Nephron (organoid): ENCODE measurements around the gene MS4A2.

Experiments used
- H3K27ac Mint-ChIP-seq, 3 experiments: 2 replicates each; pipeline ENCODE4 v1.8.0; 2020; ENCODE audit warnings: mixed read lengths in 3 of 3, mild to moderate bottlenecking in 2 of 3, moderate library complexity in 1 of 3
- H3K27me3 Mint-ChIP-seq: 2 replicates; pipeline ENCODE4 v1.8.0; 2021; ENCODE audit warnings: low read depth, mild to moderate bottlenecking, moderate library complexity, mixed read lengths
- H3K36me3 Mint-ChIP-seq: 2 replicates; pipeline ENCODE4 v1.8.0; 2020; ENCODE audit warnings: low read depth, mixed read lengths
- H3K4me1 Mint-ChIP-seq: 2 replicates; pipeline ENCODE4 v1.8.0; 2020; ENCODE audit warnings: mixed read lengths
- H3K4me3 Mint-ChIP-seq, 3 experiments: 2 replicates each; pipeline ENCODE4 v1.8.0; 2020; ENCODE audit warnings: mild to moderate bottlenecking in 3 of 3, mixed read lengths in 3 of 3, moderate library complexity in 2 of 3
- H3K9me3 Mint-ChIP-seq: 2 replicates; pipeline ENCODE4 v1.8.0; 2020; ENCODE audit warnings: mixed read lengths
- TF ChIP-seq, protein P1 (sequence below), 3 experiments: fragments of 200-600 bp; sonication (generic); IDR thresholded peaks; one replicate each; pipeline ENCODE4 v1.5.0; 2021; ENCODE audit warnings: antibody characterized with exemption in 3 of 3; ENCODE audit not compliant: unreplicated experiment in 3 of 3

Gene MS4A2

DNA sequence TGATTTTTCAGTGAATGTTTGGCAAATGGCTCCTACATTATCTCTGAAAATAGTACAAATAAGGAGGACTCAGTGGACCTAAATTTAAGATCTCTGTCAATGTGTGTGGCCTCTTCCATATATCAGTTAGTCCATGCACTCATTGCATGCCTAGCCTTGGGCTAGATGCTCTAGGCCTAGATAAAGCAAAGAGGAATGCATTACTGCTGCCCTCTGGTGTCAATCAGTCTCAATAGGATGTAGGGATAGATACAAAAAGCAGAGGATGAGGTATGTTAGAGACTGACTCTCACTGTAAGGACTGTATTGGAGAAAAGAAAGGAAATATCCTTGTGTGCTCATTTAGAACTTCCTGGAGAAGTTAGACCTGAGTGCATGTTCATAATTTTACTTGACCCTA, 42.0 kb downstream of the MS4A2 start:
- Mint-ChIP-seq H3K36me3 (no peaks in the 10 kb centered on the region), H3K4me1 (peaks cover 4% of the 10 kb centered on the region), H3K27me3 (no peaks in the 10 kb centered on the region), H3K9me3 (peaks cover 7% of the 10 kb centered on the region), H3K27ac (peak overlapping the region in 1 of 3 experiments; percentile 47), H3K4me3 (no peak overlapping the region)
- TF ChIP-seq, protein P1, sequence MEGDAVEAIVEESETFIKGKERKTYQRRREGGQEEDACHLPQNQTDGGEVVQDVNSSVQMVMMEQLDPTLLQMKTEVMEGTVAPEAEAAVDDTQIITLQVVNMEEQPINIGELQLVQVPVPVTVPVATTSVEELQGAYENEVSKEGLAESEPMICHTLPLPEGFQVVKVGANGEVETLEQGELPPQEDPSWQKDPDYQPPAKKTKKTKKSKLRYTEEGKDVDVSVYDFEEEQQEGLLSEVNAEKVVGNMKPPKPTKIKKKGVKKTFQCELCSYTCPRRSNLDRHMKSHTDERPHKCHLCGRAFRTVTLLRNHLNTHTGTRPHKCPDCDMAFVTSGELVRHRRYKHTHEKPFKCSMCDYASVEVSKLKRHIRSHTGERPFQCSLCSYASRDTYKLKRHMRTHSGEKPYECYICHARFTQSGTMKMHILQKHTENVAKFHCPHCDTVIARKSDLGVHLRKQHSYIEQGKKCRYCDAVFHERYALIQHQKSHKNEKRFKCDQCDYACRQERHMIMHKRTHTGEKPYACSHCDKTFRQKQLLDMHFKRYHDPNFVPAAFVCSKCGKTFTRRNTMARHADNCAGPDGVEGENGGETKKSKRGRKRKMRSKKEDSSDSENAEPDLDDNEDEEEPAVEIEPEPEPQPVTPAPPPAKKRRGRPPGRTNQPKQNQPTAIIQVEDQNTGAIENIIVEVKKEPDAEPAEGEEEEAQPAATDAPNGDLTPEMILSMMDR (IDR thresholded peaks at IDR 0.05; ENCODE audit: unreplicated experiment in 3 of 3): peak; percentile 42 to 50 (median 47)

DNA sequence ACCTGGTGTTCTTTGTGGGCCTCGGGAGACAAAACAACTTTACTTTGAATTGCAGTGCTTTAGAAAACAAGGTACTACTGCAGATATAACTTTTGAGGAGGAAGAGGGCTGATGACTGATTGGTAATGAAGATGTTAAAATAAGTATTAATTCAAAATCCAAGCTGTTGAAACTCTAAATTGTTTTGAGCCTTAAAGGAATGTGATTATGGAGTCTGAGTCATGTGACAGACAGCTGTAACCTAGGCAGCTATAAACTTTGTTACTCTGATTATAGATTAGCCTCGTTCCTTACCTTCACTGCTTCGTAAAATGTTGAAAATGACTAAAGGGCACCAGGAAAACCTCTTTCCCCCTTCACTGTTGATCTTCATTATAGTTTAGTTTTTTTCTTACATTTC, 43.4 kb downstream of the MS4A2 start:
- Mint-ChIP-seq H3K9me3 (peaks cover 7% of the 10 kb centered on the region), H3K27me3 (no peaks in the 10 kb centered on the region), H3K27ac (no peak overlapping the region), H3K36me3 (no peaks in the 10 kb centered on the region), H3K4me3 (no peak overlapping the region), H3K4me1 (peaks cover 4% of the 10 kb centered on the region)
- TF ChIP-seq, protein P1 (IDR thresholded peaks at IDR 0.05; ENCODE audit: unreplicated experiment in 3 of 3): no peak

GRCh38 chr11:60133917-60134316, 45.5 kb downstream of the MS4A2 start:
- Mint-ChIP-seq H3K9me3 (peaks cover 7% of the 10 kb centered on the region), H3K4me3 (no peak overlapping the region), H3K4me1 (peaks cover 4% of the 10 kb centered on the region), H3K36me3 (no peaks in the 10 kb centered on the region), H3K27me3 (no peaks in the 10 kb centered on the region), H3K27ac (no peak overlapping the region)
- TF ChIP-seq, protein P1 (IDR thresholded peaks at IDR 0.05; ENCODE audit: unreplicated experiment in 3 of 3): no peak

GRCh38 chr11:60143768-60144167, 55.3 kb downstream of the MS4A2 start:
- Mint-ChIP-seq H3K4me3 (no peak overlapping the region), H3K27ac (no peak overlapping the region), H3K27me3 (no peaks in the 10 kb centered on the region), H3K4me1 (no peaks in the 10 kb centered on the region), H3K9me3 (no peaks in the 10 kb centered on the region), H3K36me3 (no peaks in the 10 kb centered on the region)
- TF ChIP-seq, protein P1 (IDR thresholded peaks at IDR 0.05; ENCODE audit: unreplicated experiment in 3 of 3): no peak

DNA sequence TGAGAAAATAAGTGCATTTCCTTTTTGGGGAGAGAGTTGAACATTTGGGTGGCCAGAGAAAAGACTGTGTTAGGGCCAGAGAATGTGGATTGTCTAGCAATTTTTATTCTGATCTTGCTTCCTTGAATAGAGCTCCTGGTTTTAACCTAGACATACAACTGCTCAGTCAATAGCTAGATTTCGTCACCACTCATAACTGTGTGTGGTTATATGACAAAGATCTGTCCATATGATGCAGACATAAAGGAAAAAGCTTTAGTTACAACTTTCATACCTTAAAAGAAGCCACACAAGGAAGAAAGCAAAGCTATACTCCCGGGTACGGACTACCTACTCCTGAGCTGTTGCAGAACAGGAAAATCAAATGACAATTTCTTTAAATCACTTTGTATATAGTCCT, 57.2 kb downstream of the MS4A2 start:
- H3K9me3 Mint-ChIP-seq: no peaks in the 10 kb centered on the region

More for the DNA sequence above, 57.2 kb downstream of the MS4A2 start:
- Mint-ChIP-seq H3K4me1 (no peaks in the 10 kb centered on the region), H3K4me3 (no peak overlapping the region), H3K36me3 (no peaks in the 10 kb centered on the region), H3K27ac (no peak overlapping the region), H3K27me3 (no peaks in the 10 kb centered on the region)
- TF ChIP-seq, protein P1 (IDR thresholded peaks at IDR 0.05; ENCODE audit: unreplicated experiment in 3 of 3): no peak
